Caco-2 (cell line): ENCODE measurements around the gene LYZL1. TPM values are rescaled to one million over a fixed set of nuclear protein-coding genes. Genes with fewer than 3 reads are reported as not detected.
"Not testable (repeated sequence)": the region's sequence is repeated elsewhere in the genome, so short reads cannot be mapped to it uniquely, and the experiment has no call there.

Experiments used
- BruUV-seq: library from RNA; stranded (reverse); fragments of 400-500 nt; replicated peaks from 2 replicates; lab custom pipeline; 2021; lab: Mats Ljungman, UMichigan
- CTCF ChIA-PET: fragments of 300-600 bp; sonication (Branson Sonifier 250); formaldehyde crosslinking; loops from one replicate; lab custom pipeline; 2022; ENCODE audit warnings: antibody characterized with exemption; lab: Charles Lee
- POLR2A ChIA-PET: fragments of 300-600 bp; sonication (Branson Sonifier 250); formaldehyde crosslinking; loops from one replicate; lab custom pipeline; 2022; ENCODE audit warnings: antibody characterized with exemption; lab: Charles Lee
- DNase-seq, 2 experiments: peaks; one replicate each; pipeline versions ENCODE4 v3.0.0 to v3.0.0-alpha.2; 2020 to 2022
- H3K27me3 ChIP-seq: replicated peaks from 2 replicates; pipeline ENCODE4 v1.6.0; 2011; ENCODE audit warnings: low read length; ENCODE audit not compliant: control insufficient read depth, insufficient read depth
- H3K36me3 ChIP-seq: 2 replicates; pipeline ENCODE4 v1.5.1; 2011; ENCODE audit warnings: low read length; ENCODE audit not compliant: control insufficient read depth, insufficient read depth
- H3K4me1 ChIP-seq: fragments of 250-450 bp; sonication (Bioruptor Pico); 2 replicates; pipeline ENCODE4 v1.5.1; 2020; ENCODE audit warnings: mild to moderate bottlenecking
- H3K4me3 ChIP-seq: 2 replicates; pipeline ENCODE4 v1.5.1; 2011; ENCODE audit warnings: low read depth, mild to moderate bottlenecking, control low read depth, low read length
- H3K9me3 ChIP-seq: fragments of 250-450 bp; sonication (Bioruptor Pico); 2 replicates; pipeline ENCODE4 v1.5.1; 2020; ENCODE audit warnings: mild to moderate bottlenecking, moderate library complexity
- H3K27ac Mint-ChIP-seq: one replicate; pipeline ENCODE4 v1.8.0; 2022; ENCODE audit warnings: mixed read lengths; ENCODE audit not compliant: unreplicated experiment
- H3K27me3 Mint-ChIP-seq: one replicate; pipeline ENCODE4 v1.8.0; 2022; ENCODE audit warnings: mixed read lengths; ENCODE audit not compliant: insufficient read depth, unreplicated experiment
- H3K36me3 Mint-ChIP-seq: one replicate; pipeline ENCODE4 v1.8.0; 2022; ENCODE audit warnings: mild to moderate bottlenecking, mixed read lengths; ENCODE audit not compliant: insufficient read depth, unreplicated experiment
- H3K4me1 Mint-ChIP-seq: one replicate; pipeline ENCODE4 v1.8.0; 2022; ENCODE audit warnings: low read depth, mixed read lengths; ENCODE audit not compliant: unreplicated experiment
- H3K4me3 Mint-ChIP-seq: one replicate; pipeline ENCODE4 v1.8.0; 2022; ENCODE audit warnings: mild to moderate bottlenecking, moderate library complexity, mixed read lengths; ENCODE audit not compliant: unreplicated experiment
- H3K9me3 Mint-ChIP-seq: one replicate; pipeline ENCODE4 v1.8.0; 2022; ENCODE audit warnings: mixed read lengths; ENCODE audit not compliant: unreplicated experiment
- intact Hi-C: fragments of 100-400 bp; cut with micrococcal nuclease; formaldehyde crosslinking; loops from one replicate; pipeline ENCODE4 v1.10.0; 2022; ENCODE audit not compliant: unreplicated experiment
- total RNA-seq: library from RNA; stranded (reverse); gene quantifications from 2 replicates; pipeline ENCODE4 v1.2.3, GENCODE V29; 2022
- TF ChIP-seq, protein P1 (sequence below), 2 experiments: fragments of 200-600 bp in 1 of 2; IDR thresholded peaks; 1 replicate in 1 of 2; 2 replicates in 1 of 2; pipeline versions ENCODE4 v1.5.1 to v1.8.0; 2011 to 2022; ENCODE audit warnings: antibody characterized with exemption in 1 of 2, control low read depth in 1 of 2, inconsistent platforms in 1 of 2, low read depth in 1 of 2, low read length in 1 of 2, mild to moderate bottlenecking in 1 of 2, moderate library complexity in 1 of 2; ENCODE audit not compliant: insufficient read depth in 1 of 2, severe bottlenecking in 1 of 2, unreplicated experiment in 1 of 2

LYZL1 gene
- total RNA-seq, 1 experiment from 2014 or later: not detected

DNA sequence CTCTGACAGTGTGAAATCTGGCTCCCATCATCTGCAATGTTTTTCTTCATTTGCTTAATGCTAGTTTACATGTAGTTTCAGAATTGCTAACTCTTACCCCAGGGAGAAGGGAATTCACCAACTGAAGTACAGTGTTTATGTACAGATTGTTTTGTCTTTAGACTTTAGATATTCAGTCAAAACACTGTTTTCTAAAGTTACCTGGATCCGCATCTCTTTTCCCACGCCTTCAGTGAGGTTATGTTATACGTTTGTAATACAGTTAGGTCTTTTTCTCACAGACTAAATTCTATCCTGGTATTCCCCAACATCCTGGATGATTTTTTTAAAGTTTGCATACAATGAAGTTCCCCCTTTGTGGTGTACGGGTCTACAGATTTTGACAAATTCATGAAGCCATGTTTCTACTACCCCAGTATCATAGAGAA is 3.2 kb upstream of the LYZL1 start:
- Histone ChIP-seq H3K4me1 (peaks cover 6% of the 10 kb centered on the region), H3K4me3 (no peak overlapping the region), H3K27me3 (no peaks in the 10 kb centered on the region), H3K9me3 (no peaks in the 10 kb centered on the region), H3K36me3 (no peaks in the 10 kb centered on the region)
- Mint-ChIP-seq H3K27me3 (no peaks in the 10 kb centered on the region), H3K27ac (no peak overlapping the region), H3K9me3 (peaks cover 6% of the 10 kb centered on the region), H3K4me3 (no peak overlapping the region), H3K36me3 (no peaks in the 10 kb centered on the region), H3K4me1 (peaks cover 7% of the 10 kb centered on the region)
- no peak for DNase-seq
- TF ChIP-seq, protein P1, sequence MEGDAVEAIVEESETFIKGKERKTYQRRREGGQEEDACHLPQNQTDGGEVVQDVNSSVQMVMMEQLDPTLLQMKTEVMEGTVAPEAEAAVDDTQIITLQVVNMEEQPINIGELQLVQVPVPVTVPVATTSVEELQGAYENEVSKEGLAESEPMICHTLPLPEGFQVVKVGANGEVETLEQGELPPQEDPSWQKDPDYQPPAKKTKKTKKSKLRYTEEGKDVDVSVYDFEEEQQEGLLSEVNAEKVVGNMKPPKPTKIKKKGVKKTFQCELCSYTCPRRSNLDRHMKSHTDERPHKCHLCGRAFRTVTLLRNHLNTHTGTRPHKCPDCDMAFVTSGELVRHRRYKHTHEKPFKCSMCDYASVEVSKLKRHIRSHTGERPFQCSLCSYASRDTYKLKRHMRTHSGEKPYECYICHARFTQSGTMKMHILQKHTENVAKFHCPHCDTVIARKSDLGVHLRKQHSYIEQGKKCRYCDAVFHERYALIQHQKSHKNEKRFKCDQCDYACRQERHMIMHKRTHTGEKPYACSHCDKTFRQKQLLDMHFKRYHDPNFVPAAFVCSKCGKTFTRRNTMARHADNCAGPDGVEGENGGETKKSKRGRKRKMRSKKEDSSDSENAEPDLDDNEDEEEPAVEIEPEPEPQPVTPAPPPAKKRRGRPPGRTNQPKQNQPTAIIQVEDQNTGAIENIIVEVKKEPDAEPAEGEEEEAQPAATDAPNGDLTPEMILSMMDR (IDR thresholded peaks at IDR 0.05; ENCODE audit: insufficient read depth in 1 of 2, low read depth in 1 of 2, low read length in 1 of 2, severe bottlenecking in 1 of 2, unreplicated experiment in 1 of 2): no peak
- intact Hi-C loops: no loop called here
- BruUV-seq: no TSS peak
- POLR2A ChIA-PET: no interaction called here
- CTCF ChIA-PET: interaction anchor here (1.2 kb wide), 1 partner anchor 19 kb away, joined by 3 read pairs; no protein-coding TSS in a partner anchor

DNA sequence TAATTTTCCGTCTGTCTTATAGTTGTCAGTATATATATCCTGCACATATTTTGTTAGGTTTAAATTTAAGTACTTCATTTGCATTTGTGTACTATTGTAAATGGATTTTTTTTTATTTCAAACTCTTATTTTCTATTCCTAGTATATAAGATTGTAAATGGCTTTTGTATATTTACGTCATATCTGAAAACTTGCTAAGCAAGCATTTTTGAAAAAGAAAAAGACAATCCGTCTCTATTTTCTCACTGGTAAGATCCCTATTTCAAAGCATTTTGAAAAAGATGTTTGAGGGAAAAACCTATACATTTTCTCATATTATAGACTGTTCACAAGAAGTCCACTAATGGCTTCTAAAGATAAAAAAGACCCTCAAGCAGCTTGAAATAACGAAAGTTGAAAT is 1.2 kb upstream of the LYZL1 start:
- ChIA-PET CTCF (no interaction called here), POLR2A (no interaction called here)
- H3K4me1 Mint-ChIP-seq: peaks cover under 1% of the 10 kb centered on the region
- intact Hi-C loops: no loop called here
- TF ChIP-seq, protein P1 (IDR thresholded peaks at IDR 0.05; ENCODE audit: insufficient read depth in 1 of 2, low read depth in 1 of 2, low read length in 1 of 2, severe bottlenecking in 1 of 2, unreplicated experiment in 1 of 2): no peak
- no peaks in the 10 kb centered on the region for H3K36me3 ChIP-seq
- H3K27me3 Mint-ChIP-seq: no peaks in the 10 kb centered on the region
- H3K9me3 Mint-ChIP-seq: no peaks in the 10 kb centered on the region
- H3K27me3 ChIP-seq: no peaks in the 10 kb centered on the region
- BruUV-seq: no TSS peak
- H3K4me1 ChIP-seq: peaks cover under 1% of the 10 kb centered on the region; the same call in 1 of the 2 replicates
- no peak overlapping the region for H3K4me3 Mint-ChIP-seq
- no peak for DNase-seq
- no peak overlapping the region for H3K4me3 ChIP-seq
- no peaks in the 10 kb centered on the region for H3K36me3 Mint-ChIP-seq
- no peak overlapping the region for H3K27ac Mint-ChIP-seq
- H3K9me3 ChIP-seq: no peaks in the 10 kb centered on the region

DNA sequence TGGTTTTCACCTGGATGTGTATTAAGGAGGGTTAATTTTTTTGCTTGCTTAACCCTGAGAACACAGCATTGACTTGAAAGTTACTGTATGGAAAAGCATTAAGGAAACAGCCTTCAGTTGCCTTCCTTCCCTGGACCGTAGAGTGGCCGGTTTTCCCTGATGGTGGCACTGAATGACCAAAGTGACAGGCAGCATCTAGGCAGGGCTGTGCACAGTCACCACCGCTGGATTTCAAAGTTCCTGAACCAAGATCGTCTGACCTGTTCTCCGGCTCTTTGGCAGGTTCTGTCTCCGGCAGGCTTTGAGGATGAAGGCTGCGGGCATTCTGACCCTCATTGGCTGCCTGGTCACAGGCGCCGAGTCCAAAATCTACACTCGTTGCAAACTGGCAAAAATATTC is 2.7 kb downstream of the LYZL1 start:
- BruUV-seq, DNase-seq, CTCF ChIA-PET, intact Hi-C loops, H3K36me3 ChIP-seq, H3K36me3 Mint-ChIP-seq, H3K4me1 ChIP-seq, H3K4me1 Mint-ChIP-seq, H3K4me3 ChIP-seq, POLR2A ChIA-PET, H3K27me3 ChIP-seq, H3K4me3 Mint-ChIP-seq, H3K27ac Mint-ChIP-seq, H3K27me3 Mint-ChIP-seq: not testable (repeated sequence)
- peaks cover 11% of the 10 kb centered on the region for H3K9me3 ChIP-seq
- H3K9me3 Mint-ChIP-seq: peaks cover 25% of the 10 kb centered on the region

DNA sequence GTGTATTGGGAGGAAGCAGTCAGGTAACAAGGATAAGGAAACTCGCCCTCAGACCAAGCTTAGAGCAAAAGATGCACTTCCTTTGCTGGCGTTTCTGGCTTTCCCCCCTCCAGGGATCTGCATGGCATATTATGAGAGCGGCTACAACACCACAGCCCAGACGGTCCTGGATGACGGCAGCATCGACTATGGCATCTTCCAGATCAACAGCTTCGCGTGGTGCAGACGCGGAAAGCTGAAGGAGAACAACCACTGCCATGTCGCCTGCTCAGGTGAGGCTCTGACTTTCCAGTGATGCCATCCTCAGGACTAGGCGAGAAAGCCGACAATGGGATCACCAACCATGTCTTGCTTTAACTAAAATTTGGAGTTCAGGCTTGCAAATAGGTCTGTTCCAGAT is 3.5 kb downstream of the LYZL1 start:
- CTCF ChIA-PET: interaction anchor here (0.6 to 1.2 kb wide), 4 partner anchors 29 to 629 kb away, joined by 3 to 5 read pairs (median 4); no protein-coding TSS in a partner anchor
- not testable (repeated sequence) for H3K4me1 Mint-ChIP-seq, DNase-seq

More for the DNA sequence above, 3.5 kb downstream of the LYZL1 start:
- H3K27me3 Mint-ChIP-seq, H3K27me3 ChIP-seq, BruUV-seq, H3K36me3 Mint-ChIP-seq, intact Hi-C loops, H3K4me3 ChIP-seq, H3K4me1 ChIP-seq, H3K4me3 Mint-ChIP-seq, H3K36me3 ChIP-seq, POLR2A ChIA-PET, H3K27ac Mint-ChIP-seq: not testable (repeated sequence)
- H3K9me3 ChIP-seq: peaks cover 16% of the 10 kb centered on the region
- peaks cover 33% of the 10 kb centered on the region for H3K9me3 Mint-ChIP-seq
